H7 (cell line): Measurements from ENCODE around the gene SPEN. TPM values are rescaled to one million over a fixed set of nuclear protein-coding genes. Genes with fewer than 3 reads are reported as not detected.
A peak's percentile ranks its signal among the peaks of the same experiment; 100 is the strongest.
"Not testable (repeated sequence)": the region's sequence is repeated elsewhere in the genome, so short reads cannot be mapped to it uniquely, and the experiment has no call there.

ENCODE experiments used
- DNase-seq: peaks from one replicate; pipeline ENCODE4 v3.0.0; 2012
- H3K27me3 ChIP-seq: 2 replicates; pipeline ENCODE4 v1.6.0; 2011; ENCODE audit warnings: mild to moderate bottlenecking, low read length; ENCODE audit not compliant: control insufficient read depth, insufficient read depth
- H3K36me3 ChIP-seq: replicated peaks from 2 replicates; pipeline ENCODE4 v1.5.1; 2011; ENCODE audit warnings: low read length; ENCODE audit not compliant: control insufficient read depth, insufficient read depth
- H3K4me3 ChIP-seq: 2 replicates; pipeline ENCODE4 v1.5.1; 2011; ENCODE audit warnings: low read depth, mild to moderate bottlenecking, control low read depth, low read length, moderate library complexity; ENCODE audit not compliant: insufficient read depth
- total RNA-seq: library from RNA; depleted of rRNA; stranded (reverse); fragments of >200 nt; shearing (Covaris generic); gene quantifications from 2 replicates; pipeline ENCODE4 v1.2.3, GENCODE V29; 2014

Gene SPEN
- total RNA-seq, 1 experiment from 2014 or later = 19.9 TPM

GRCh38 chr1:15916916-15917315, 69.4 kb downstream of the SPEN start:
- Histone ChIP-seq H3K27me3 (no peaks in the 10 kb centered on the region), H3K36me3 (peaks cover 5% of the 10 kb centered on the region), H3K4me3 (no peak overlapping the region)
- no peak for DNase-seq

GRCh38 chr1:15918962-15919715, 71.6 kb downstream of the SPEN start:
- DNase-seq = no peak
- Histone ChIP-seq H3K36me3 (peaks cover 9% of the 10 kb centered on the region), H3K27me3 (no peaks in the 10 kb centered on the region), H3K4me3 (no peak overlapping the region)

- Histone ChIP-seq H3K36me3 (peaks cover 9% of the 10 kb centered on the region), H3K4me3 (no peak overlapping the region), H3K27me3 (no peaks in the 10 kb centered on the region)
- DNase-seq = no peak
Observed at GRCh38 chr1:15923241-15923640, 75.7 kb downstream of the SPEN start.

- peaks cover 18% of the 10 kb centered on the region for H3K36me3 ChIP-seq
- H3K27me3 ChIP-seq, DNase-seq, H3K4me3 ChIP-seq: not testable (repeated sequence)
Observed at GRCh38 chr1:15926448-15926847, 78.9 kb downstream of the SPEN start.

GRCh38 chr1:15928971-15929965, 81.8 kb downstream of the SPEN start:
- no peak for DNase-seq
- Histone ChIP-seq H3K36me3 (peaks cover 31% of the 10 kb centered on the region), H3K4me3 (no peak overlapping the region), H3K27me3 (no peaks in the 10 kb centered on the region)

- Histone ChIP-seq H3K4me3 (no peak overlapping the region), H3K27me3 (no peaks in the 10 kb centered on the region), H3K36me3 (peaks cover 36% of the 10 kb centered on the region)
- DNase-seq = no peak
Observed at GRCh38 chr1:15931401-15931800, 83.9 kb downstream of the SPEN start.

GRCh38 chr1:15931884-15932283, 84.4 kb downstream of the SPEN start:
- Histone ChIP-seq H3K36me3 (peaks cover 38% of the 10 kb centered on the region), H3K27me3 (no peaks in the 10 kb centered on the region), H3K4me3 (no peak overlapping the region)
- DNase-seq = no peak

GRCh38 chr1:15932612-15933011, 85.1 kb downstream of the SPEN start:
- Histone ChIP-seq H3K27me3 (no peaks in the 10 kb centered on the region), H3K4me3 (no peak overlapping the region), H3K36me3 (peaks cover 45% of the 10 kb centered on the region)
- no peak for DNase-seq

- H3K36me3 ChIP-seq = peaks cover 47% of the 10 kb centered on the region
Observed at GRCh38 chr1:15933684-15934083, 86.2 kb downstream of the SPEN start.

GRCh38 chr1:15934211-15935055, 86.9 kb downstream of the SPEN start:
- Histone ChIP-seq H3K4me3 (no peak overlapping the region), H3K36me3 (peaks cover 46% of the 10 kb centered on the region), H3K27me3 (no peaks in the 10 kb centered on the region)
- DNase-seq = no peak

More at GRCh38 chr1:15933684-15934083, 86.2 kb downstream of the SPEN start:
- H3K27me3 ChIP-seq = no peaks in the 10 kb centered on the region
- no peak overlapping the region for H3K4me3 ChIP-seq
- no peak for DNase-seq

GRCh38 chr1:15935056-15935950, 87.8 kb downstream of the SPEN start:
- no peak overlapping the region for H3K4me3 ChIP-seq
- no peaks in the 10 kb centered on the region for H3K27me3 ChIP-seq
- peaks cover 45% of the 10 kb centered on the region for H3K36me3 ChIP-seq
- DNase-seq = no peak

GRCh38 chr1:15936025-15936424, 88.5 kb downstream of the SPEN start:
- H3K36me3 ChIP-seq = peaks cover 48% of the 10 kb centered on the region
- no peaks in the 10 kb centered on the region for H3K27me3 ChIP-seq
- H3K4me3 ChIP-seq = no peak overlapping the region
- no peak for DNase-seq

GRCh38 chr1:15937146-15937545, 89.6 kb downstream of the SPEN start:
- H3K4me3 ChIP-seq = no peak overlapping the region
- peaks cover 44% of the 10 kb centered on the region for H3K36me3 ChIP-seq
- peak; percentile 50 for DNase-seq
- no peaks in the 10 kb centered on the region for H3K27me3 ChIP-seq
